ENCODE measurements around the gene BAIAP3. TPM values are rescaled to one million over a fixed set of nuclear protein-coding genes. Genes with fewer than 3 reads are reported as not detected.
A peak's percentile ranks its signal among the peaks of the same experiment; 100 is the strongest.

BAIAP3 gene
- total and polyA plus RNA-seq, 10 of the 15 experiments (the other 5 are each of a cell fraction or from before 2014, with no cell fraction given) = 0.03 to 0.56 (median 0.17) TPM; not detected in 3

DNA sequence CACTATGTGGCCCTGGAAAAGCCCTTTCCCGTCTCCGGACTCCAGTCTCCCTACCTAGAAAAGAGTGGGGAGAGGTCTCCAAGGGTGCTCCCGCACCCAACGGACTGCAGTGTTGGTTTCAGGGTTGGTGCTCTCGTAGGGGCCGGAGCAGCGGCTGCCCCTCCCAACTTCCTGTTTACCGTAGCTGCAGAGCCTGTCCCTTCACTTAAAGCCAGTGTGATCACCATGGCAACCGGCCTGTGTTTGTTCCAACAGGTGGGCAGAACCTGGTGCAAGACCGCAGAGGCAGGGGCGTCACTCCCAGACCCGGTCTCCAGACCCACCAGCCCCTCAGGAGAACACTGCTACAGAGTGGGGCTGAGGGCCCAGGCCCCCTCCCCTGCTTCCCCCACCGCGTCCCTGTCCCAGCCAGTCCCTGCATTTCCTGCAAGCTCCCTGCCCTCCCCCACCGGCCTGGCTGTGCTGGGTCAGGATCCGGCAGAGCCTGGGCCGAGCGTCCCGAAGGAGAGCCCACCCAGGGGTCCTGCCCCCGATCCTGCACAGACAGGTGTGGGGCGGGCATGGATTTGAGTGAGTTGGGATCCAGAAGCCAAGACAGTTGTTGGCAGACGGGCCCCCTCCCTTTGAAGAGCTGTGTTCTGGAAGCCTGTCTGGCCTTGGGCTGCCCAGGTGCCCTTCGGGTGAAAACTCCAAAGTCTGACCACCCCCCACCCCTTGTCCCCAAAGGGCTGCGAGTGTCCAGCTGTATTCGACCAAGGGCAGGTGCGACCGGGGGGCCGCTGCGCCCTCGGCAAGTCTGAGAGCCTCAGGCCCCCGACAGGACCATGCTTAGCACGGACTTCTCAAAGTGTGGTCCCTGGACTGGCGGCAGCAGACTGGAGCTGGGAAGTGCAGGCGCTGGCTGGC is 1.5 kb upstream of the BAIAP3 start (continued):
- TF ChIP-seq, protein P1, sequence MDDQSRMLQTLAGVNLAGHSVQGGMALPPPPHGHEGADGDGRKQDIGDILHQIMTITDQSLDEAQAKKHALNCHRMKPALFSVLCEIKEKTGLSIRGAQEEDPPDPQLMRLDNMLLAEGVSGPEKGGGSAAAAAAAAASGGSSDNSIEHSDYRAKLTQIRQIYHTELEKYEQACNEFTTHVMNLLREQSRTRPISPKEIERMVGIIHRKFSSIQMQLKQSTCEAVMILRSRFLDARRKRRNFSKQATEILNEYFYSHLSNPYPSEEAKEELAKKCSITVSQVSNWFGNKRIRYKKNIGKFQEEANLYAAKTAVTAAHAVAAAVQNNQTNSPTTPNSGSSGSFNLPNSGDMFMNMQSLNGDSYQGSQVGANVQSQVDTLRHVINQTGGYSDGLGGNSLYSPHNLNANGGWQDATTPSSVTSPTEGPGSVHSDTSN (IDR thresholded peaks at IDR 0.05; ENCODE audit: insufficient replicate concordance, low read depth, low read length) = no peak
- TF ChIP-seq ESRRA (IDR thresholded peaks at IDR 0.05; ENCODE audit: low read length) (no peak), NFIC (IDR thresholded peaks at IDR 0.05; ENCODE audit: low read depth, low read length) (no peak), GABPA (IDR thresholded peaks at IDR 0.05; ENCODE audit: low read depth) (no peak), NFXL1 (IDR thresholded peaks at IDR 0.05; ENCODE audit: borderline replicate concordance) (0 out of 2 replicates have a peak, but pooled peaks have one; percentile 5), TCF3 (IDR thresholded peaks at IDR 0.05; ENCODE audit: borderline replicate concordance, insufficient read depth, low read depth, low read length) (no peak), CREM (IDR thresholded peaks at IDR 0.05; ENCODE audit: low read depth) (no peak), EP300 (IDR thresholded peaks at IDR 0.05; ENCODE audit: borderline replicate concordance in 1 of 2, control insufficient read depth in 1 of 2, low read depth in 2 of 2, low read length in 2 of 2) (0 out of 4 replicates have a peak, but pooled peaks of 1 of the 2 experiments have one; percentile 9), JUNB (IDR thresholded peaks at IDR 0.05) (no peak), MXI1 (IDR thresholded peaks at IDR 0.05; ENCODE audit: low read depth, low read length) (peak; percentile 37; the same call in 1 of the 2 replicates)
- TF ChIP-seq, protein P2, sequence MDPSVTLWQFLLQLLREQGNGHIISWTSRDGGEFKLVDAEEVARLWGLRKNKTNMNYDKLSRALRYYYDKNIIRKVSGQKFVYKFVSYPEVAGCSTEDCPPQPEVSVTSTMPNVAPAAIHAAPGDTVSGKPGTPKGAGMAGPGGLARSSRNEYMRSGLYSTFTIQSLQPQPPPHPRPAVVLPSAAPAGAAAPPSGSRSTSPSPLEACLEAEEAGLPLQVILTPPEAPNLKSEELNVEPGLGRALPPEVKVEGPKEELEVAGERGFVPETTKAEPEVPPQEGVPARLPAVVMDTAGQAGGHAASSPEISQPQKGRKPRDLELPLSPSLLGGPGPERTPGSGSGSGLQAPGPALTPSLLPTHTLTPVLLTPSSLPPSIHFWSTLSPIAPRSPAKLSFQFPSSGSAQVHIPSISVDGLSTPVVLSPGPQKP (IDR thresholded peaks at IDR 0.05; ENCODE audit: low read depth, low read length) = 0 out of 2 replicates have a peak, but pooled peaks have one; percentile 33
- TF ChIP-seq, protein P3, sequence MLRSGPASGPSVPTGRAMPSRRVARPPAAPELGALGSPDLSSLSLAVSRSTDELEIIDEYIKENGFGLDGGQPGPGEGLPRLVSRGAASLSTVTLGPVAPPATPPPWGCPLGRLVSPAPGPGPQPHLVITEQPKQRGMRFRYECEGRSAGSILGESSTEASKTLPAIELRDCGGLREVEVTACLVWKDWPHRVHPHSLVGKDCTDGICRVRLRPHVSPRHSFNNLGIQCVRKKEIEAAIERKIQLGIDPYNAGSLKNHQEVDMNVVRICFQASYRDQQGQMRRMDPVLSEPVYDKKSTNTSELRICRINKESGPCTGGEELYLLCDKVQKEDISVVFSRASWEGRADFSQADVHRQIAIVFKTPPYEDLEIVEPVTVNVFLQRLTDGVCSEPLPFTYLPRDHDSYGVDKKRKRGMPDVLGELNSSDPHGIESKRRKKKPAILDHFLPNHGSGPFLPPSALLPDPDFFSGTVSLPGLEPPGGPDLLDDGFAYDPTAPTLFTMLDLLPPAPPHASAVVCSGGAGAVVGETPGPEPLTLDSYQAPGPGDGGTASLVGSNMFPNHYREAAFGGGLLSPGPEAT (IDR thresholded peaks at IDR 0.05; ENCODE audit: low read depth) = no peak
- TF ChIP-seq, protein P4, sequence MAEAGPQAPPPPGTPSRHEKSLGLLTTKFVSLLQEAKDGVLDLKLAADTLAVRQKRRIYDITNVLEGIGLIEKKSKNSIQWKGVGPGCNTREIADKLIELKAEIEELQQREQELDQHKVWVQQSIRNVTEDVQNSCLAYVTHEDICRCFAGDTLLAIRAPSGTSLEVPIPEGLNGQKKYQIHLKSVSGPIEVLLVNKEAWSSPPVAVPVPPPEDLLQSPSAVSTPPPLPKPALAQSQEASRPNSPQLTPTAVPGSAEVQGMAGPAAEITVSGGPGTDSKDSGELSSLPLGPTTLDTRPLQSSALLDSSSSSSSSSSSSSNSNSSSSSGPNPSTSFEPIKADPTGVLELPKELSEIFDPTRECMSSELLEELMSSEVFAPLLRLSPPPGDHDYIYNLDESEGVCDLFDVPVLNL (IDR thresholded peaks at IDR 0.05; ENCODE audit: low read depth, low read length) = no peak
- TF ChIP-seq, protein P5, sequence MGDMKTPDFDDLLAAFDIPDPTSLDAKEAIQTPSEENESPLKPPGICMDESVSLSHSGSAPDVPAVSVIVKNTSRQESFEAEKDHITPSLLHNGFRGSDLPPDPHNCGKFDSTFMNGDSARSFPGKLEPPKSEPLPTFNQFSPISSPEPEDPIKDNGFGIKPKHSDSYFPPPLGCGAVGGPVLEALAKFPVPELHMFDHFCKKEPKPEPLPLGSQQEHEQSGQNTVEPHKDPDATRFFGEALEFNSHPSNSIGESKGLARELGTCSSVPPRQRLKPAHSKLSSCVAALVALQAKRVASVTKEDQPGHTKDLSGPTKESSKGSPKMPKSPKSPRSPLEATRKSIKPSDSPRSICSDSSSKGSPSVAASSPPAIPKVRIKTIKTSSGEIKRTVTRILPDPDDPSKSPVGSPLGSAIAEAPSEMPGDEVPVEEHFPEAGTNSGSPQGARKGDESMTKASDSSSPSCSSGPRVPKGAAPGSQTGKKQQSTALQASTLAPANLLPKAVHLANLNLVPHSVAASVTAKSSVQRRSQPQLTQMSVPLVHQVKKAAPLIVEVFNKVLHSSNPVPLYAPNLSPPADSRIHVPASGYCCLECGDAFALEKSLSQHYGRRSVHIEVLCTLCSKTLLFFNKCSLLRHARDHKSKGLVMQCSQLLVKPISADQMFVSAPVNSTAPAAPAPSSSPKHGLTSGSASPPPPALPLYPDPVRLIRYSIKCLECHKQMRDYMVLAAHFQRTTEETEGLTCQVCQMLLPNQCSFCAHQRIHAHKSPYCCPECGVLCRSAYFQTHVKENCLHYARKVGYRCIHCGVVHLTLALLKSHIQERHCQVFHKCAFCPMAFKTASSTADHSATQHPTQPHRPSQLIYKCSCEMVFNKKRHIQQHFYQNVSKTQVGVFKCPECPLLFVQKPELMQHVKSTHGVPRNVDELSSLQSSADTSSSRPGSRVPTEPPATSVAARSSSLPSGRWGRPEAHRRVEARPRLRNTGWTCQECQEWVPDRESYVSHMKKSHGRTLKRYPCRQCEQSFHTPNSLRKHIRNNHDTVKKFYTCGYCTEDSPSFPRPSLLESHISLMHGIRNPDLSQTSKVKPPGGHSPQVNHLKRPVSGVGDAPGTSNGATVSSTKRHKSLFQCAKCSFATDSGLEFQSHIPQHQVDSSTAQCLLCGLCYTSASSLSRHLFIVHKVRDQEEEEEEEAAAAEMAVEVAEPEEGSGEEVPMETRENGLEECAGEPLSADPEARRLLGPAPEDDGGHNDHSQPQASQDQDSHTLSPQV (IDR thresholded peaks at IDR 0.05) = no peak
